Thoracic aorta (tissue), 2 donors: ENCODE data around the gene PRDM15. TPM values are rescaled to one million over a fixed set of nuclear protein-coding genes. Genes with fewer than 3 reads are reported as not detected.

Source experiments
- ATAC-seq: fragments of 150-250 bp; one replicate; pipeline ENCODE4 v1.8.0; 2017; ENCODE audit warnings: low read depth; ENCODE audit not compliant: insufficient number of reproducible peaks, low FRiP score
- DNase-seq: peaks from one replicate; pipeline ENCODE4 v3.0.0-alpha.2; 2020; ENCODE audit warnings: low spot score
- H3K27ac ChIP-seq, 2 donors: fragments of 200-600 bp; sonication (generic); 1 replicate in 1 of 2; 2 replicates in 1 of 2; pipeline ENCODE4 v1.5.1; 2016; ENCODE audit warnings: mild to moderate bottlenecking in 2 of 2, moderate library complexity in 2 of 2
- H3K27me3 ChIP-seq: fragments of 200-600 bp; sonication (generic); replicated peaks from 2 replicates; pipeline ENCODE4 v1.6.0; 2016; ENCODE audit warnings: mild to moderate bottlenecking; ENCODE audit not compliant: insufficient read depth
- H3K36me3 ChIP-seq: fragments of 200-600 bp; sonication (generic); one replicate; pipeline ENCODE4 v1.5.1; 2016
- H3K4me1 ChIP-seq, 2 donors: fragments of 200-600 bp; sonication (generic); 1 replicate in 1 of 2; 2 replicates in 1 of 2; pipeline versions ENCODE4 v1.5.1 to v1.6.0; 2016; ENCODE audit warnings: low read depth in 2 of 2, mild to moderate bottlenecking in 1 of 2; ENCODE audit not compliant: control insufficient read depth in 1 of 2
- H3K4me3 ChIP-seq: fragments of 200-600 bp; sonication (generic); 2 replicates; pipeline ENCODE4 v1.5.1; 2016; ENCODE audit warnings: mild to moderate bottlenecking
- H3K9me3 ChIP-seq: fragments of 200-600 bp; sonication (generic); 2 replicates; pipeline ENCODE4 v1.5.1; 2016
- CTCF ChIP-seq: fragments of 200-600 bp; sonication (generic); IDR thresholded peaks from one replicate; pipeline ENCODE4 v1.5.1; 2019; ENCODE audit warnings: antibody characterized with exemption
- total RNA-seq, 2 donors: library from RNA; depleted of rRNA; stranded (reverse); fragments of >200 nt; gene quantifications; one replicate each; pipeline versions ENCODE4 v1.1.0 to v1.2.3, GENCODE V29; 2016

The PRDM15 gene
- total RNA-seq, 2 donors from 2014 or later = 9.0 to 14.9 TPM

GRCh38 chr21:41858466-41859296 is 20.5 kb downstream of the PRDM15 start:
- peaks cover 23% of the 10 kb centered on the region for H3K36me3 ChIP-seq
- no peak for ATAC-seq
- DNase-seq = no peak
- H3K27me3 ChIP-seq = no peaks in the 10 kb centered on the region
- TF ChIP-seq CTCF = no peak
- H3K27ac ChIP-seq = no peak overlapping the region
- H3K4me3 ChIP-seq = no peak overlapping the region
- no peaks in the 10 kb centered on the region for H3K9me3 ChIP-seq
- peaks cover 2 to 9% of the 10 kb centered on the region in 2 donors for H3K4me1 ChIP-seq

GRCh38 chr21:41857771-41858300 is 21.3 kb downstream of the PRDM15 start:
- DNase-seq = no peak
- peaks cover 0 to 4% of the 10 kb centered on the region in 2 donors for H3K4me1 ChIP-seq
- no peak for ATAC-seq
- H3K27ac ChIP-seq = no peak overlapping the region
- H3K36me3 ChIP-seq = peaks cover 24% of the 10 kb centered on the region
- H3K4me3 ChIP-seq = no peak overlapping the region
- H3K27me3 ChIP-seq = no peaks in the 10 kb centered on the region
- no peaks in the 10 kb centered on the region for H3K9me3 ChIP-seq
- TF ChIP-seq CTCF = no peak

- no peak for DNase-seq
- Histone ChIP-seq H3K4me3 (no peak overlapping the region), H3K27me3 (no peaks in the 10 kb centered on the region), H3K36me3 (peaks cover 29% of the 10 kb centered on the region), H3K4me1 (no peaks in the 10 kb centered on the region), H3K9me3 (no peaks in the 10 kb centered on the region), H3K27ac (no peak overlapping the region)
- no peak for TF ChIP-seq CTCF
- ATAC-seq = no peak
Observed at GRCh38 chr21:41856572-41856971, 22.6 kb downstream of the PRDM15 start.

GRCh38 chr21:41854426-41854995 is 24.6 kb downstream of the PRDM15 start:
- Histone ChIP-seq H3K9me3 (no peaks in the 10 kb centered on the region), H3K4me3 (no peak overlapping the region), H3K4me1 (no peaks in the 10 kb centered on the region), H3K27me3 (no peaks in the 10 kb centered on the region), H3K36me3 (peaks cover 29% of the 10 kb centered on the region), H3K27ac (no peak overlapping the region)
- no peak for TF ChIP-seq CTCF
- no peak for ATAC-seq
- no peak for DNase-seq

GRCh38 chr21:41852929-41853320 is 26.2 kb downstream of the PRDM15 start:
- ATAC-seq = no peak
- Histone ChIP-seq H3K27ac (no peak overlapping the region), H3K27me3 (no peaks in the 10 kb centered on the region), H3K4me3 (no peak overlapping the region), H3K36me3 (peaks cover 23% of the 10 kb centered on the region), H3K4me1 (no peaks in the 10 kb centered on the region), H3K9me3 (no peaks in the 10 kb centered on the region)
- DNase-seq = no peak
- no peak for TF ChIP-seq CTCF
